IPS-18c (cell line): Measurements from ENCODE around the gene PLCL2.

ENCODE experiments used
- H3K4me3 ChIP-seq: 2 replicates; pipeline ENCODE4 v1.7.0; 2013; ENCODE audit warnings: low read depth, mild to moderate bottlenecking, low read length, moderate library complexity; ENCODE audit not compliant: insufficient read depth
- H3K9me3 ChIP-seq: one replicate; pipeline ENCODE4 v1.6.1; 2013; ENCODE audit warnings: mild to moderate bottlenecking, low read length, moderate library complexity; ENCODE audit not compliant: control insufficient read depth, insufficient read depth

PLCL2 gene

GRCh38 chr3:16885593-16886302 lies 993 bp downstream of the PLCL2 start:
- H3K4me3 ChIP-seq: peak overlapping the region; percentile 72
- H3K9me3 ChIP-seq: peaks cover 2% of the 10 kb centered on the region

GRCh38 chr3:16886303-16886683 lies 1.5 kb downstream of the PLCL2 start:
- H3K4me3 ChIP-seq: peak overlapping the region; percentile 72; the same call in 1 of the 2 replicates

GRCh38 chr3:16887130-16887529 lies 2.4 kb downstream of the PLCL2 start:
- Histone ChIP-seq H3K9me3 (no peaks in the 10 kb centered on the region), H3K4me3 (no peak overlapping the region)

More at GRCh38 chr3:16886303-16886683, 1.5 kb downstream of the PLCL2 start:
- H3K9me3 ChIP-seq: peaks cover 2% of the 10 kb centered on the region

- H3K4me3 ChIP-seq: no peak overlapping the region
- H3K9me3 ChIP-seq: no peaks in the 10 kb centered on the region
Measured at GRCh38 chr3:16888356-16888755, 3.6 kb downstream of the PLCL2 start.

- Histone ChIP-seq H3K4me3 (no peak overlapping the region), H3K9me3 (no peaks in the 10 kb centered on the region)
Measured at GRCh38 chr3:16888785-16889607, 4.2 kb downstream of the PLCL2 start.

- Histone ChIP-seq H3K9me3 (no peaks in the 10 kb centered on the region), H3K4me3 (no peak overlapping the region)
Measured at GRCh38 chr3:16890597-16891333, 6.0 kb downstream of the PLCL2 start.

GRCh38 chr3:16893618-16894200 lies 9.0 kb downstream of the PLCL2 start:
- Histone ChIP-seq H3K9me3 (no peaks in the 10 kb centered on the region), H3K4me3 (no peak overlapping the region)

GRCh38 chr3:16896094-16896627 lies 11.4 kb downstream of the PLCL2 start:
- Histone ChIP-seq H3K4me3 (no peak overlapping the region), H3K9me3 (no peaks in the 10 kb centered on the region)

- Histone ChIP-seq H3K9me3 (no peaks in the 10 kb centered on the region), H3K4me3 (no peak overlapping the region)
Measured at GRCh38 chr3:16896820-16897219, 12.1 kb downstream of the PLCL2 start.

GRCh38 chr3:16897254-16897926 lies 12.6 kb downstream of the PLCL2 start:
- Histone ChIP-seq H3K9me3 (no peaks in the 10 kb centered on the region), H3K4me3 (no peak overlapping the region)

GRCh38 chr3:16898595-16899395 lies 14.0 kb downstream of the PLCL2 start:
- Histone ChIP-seq H3K4me3 (no peak overlapping the region), H3K9me3 (no peaks in the 10 kb centered on the region)

GRCh38 chr3:16899919-16900318 lies 15.2 kb downstream of the PLCL2 start:
- no peaks in the 10 kb centered on the region for H3K9me3 ChIP-seq
- H3K4me3 ChIP-seq: no peak overlapping the region

- no peak overlapping the region for H3K4me3 ChIP-seq
Measured at GRCh38 chr3:16900779-16901440, 16.2 kb downstream of the PLCL2 start.

GRCh38 chr3:16904423-16905417 lies 20.0 kb downstream of the PLCL2 start:
- Histone ChIP-seq H3K4me3 (no peak overlapping the region), H3K9me3 (no peaks in the 10 kb centered on the region)

More at GRCh38 chr3:16900779-16901440, 16.2 kb downstream of the PLCL2 start:
- no peaks in the 10 kb centered on the region for H3K9me3 ChIP-seq
